ENCODE results near the gene BARHL1.

- TF ChIP-seq CTCF (IDR thresholded peaks at IDR 0.05), result no peak
- no peak for TF ChIP-seq POLR2A (IDR thresholded peaks at IDR 0.05; ENCODE audit: low read depth)
- TF ChIP-seq EP300 (IDR thresholded peaks at IDR 0.05), result no peak
- TF ChIP-seq POLR2AphosphoS5 (IDR thresholded peaks at IDR 0.05), result no peak
These were observed 50.2 kb downstream of the BARHL1 start for GRCh38 chr9:132632413-132633129.
